Stimulated activated CD4-positive, alpha-beta T cell treated with anti-CD3 and anti-CD28 coated beads, TNF-alpha, amount 100 ng/mL, for 4 hours (primary cell): ENCODE data around the gene OR2T5.
"Not testable (repeated sequence)": the region's sequence is repeated elsewhere in the genome, so short reads cannot be mapped to it uniquely, and the experiment has no call there.

ENCODE experiments used
- DNase-seq, 3 experiments: peaks; one replicate each; pipeline ENCODE4 v3.0.0-alpha.2; 2020; ENCODE audit warnings: low read depth in 3 of 3

The OR2T5 gene

DNA sequence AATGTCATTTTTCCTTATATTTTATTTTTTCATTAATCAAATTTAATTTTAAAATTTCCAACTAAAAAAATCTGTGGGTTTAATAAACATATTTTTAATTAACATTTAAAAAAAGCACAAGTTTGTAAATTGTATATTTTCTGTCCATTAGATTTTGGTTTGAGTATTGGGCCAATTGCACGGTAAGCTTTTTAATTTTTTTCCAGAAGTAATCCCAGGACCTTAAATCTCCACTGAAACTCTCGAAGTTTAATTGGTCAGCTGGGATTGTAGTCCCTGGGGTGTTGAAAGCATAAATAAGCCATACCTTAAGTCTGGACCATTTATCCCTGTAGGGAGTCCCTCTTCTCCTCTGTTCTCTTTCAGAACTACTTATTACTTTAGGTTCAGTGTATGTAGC is 19.4 kb downstream of the OR2T5 start, which contains the start of gene OR2G6:
Gene OR2G6 (plus strand): TSS at position 301 of the 400 bp plus-strand sequence. CDS start 13,574 bp downstream, outside the sequence.
- DNase-seq: not testable (repeated sequence)

DNA sequence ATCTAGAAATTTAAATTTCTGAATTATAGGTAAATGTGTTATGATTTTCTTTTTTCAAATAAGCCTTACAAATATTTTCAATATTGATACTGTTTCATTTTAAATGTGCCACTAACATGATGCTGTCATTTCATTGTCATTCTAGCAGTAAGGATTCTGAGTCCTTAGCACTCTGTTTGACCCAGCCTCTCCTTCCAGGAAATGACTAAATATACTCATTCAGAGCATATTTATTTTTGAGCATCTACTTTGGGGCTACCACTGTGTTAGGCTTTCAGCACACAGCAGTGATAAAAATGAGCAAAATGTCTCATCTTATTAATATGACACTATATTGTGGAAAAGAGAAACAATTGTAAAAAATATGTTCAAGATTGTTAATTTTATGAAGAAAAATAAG is 21.8 kb downstream of the OR2T5 start:
- not testable (repeated sequence) for DNase-seq

DNA sequence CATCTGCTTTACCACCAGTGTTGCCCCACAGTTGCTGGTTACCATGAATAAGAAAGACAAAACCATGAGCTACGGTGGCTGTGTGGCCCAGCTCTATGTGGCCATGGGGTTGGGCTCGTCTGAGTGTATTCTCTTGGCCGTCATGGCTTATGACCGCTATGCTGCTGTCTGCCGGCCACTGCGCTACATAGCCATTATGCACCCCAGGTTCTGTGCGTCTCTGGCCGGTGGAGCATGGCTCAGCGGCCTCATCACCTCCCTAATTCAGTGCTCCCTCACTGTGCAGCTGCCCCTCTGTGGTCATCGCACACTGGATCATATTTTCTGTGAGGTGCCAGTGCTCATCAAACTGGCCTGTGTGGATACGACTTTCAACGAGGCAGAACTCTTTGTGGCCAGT is 33.5 kb downstream of the OR2T5 start:
- DNase-seq: no peak

DNA sequence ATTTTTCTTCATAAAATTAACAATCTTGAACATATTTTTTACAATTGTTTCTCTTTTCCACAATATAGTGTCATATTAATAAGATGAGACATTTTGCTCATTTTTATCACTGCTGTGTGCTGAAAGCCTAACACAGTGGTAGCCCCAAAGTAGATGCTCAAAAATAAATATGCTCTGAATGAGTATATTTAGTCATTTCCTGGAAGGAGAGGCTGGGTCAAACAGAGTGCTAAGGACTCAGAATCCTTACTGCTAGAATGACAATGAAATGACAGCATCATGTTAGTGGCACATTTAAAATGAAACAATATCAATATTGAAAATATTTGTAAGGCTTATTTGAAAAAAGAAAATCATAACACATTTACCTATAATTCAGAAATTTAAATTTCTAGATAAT is 49.1 kb downstream of the OR2T5 start:
- DNase-seq: not testable (repeated sequence)
